Measurements from ENCODE around the gene DRAM1. TPM values are rescaled to one million over a fixed set of nuclear protein-coding genes. Genes with fewer than 3 reads are reported as not detected.

The DRAM1 gene
- total RNA-seq, 1 donor from 2014 or later, result 5.6 TPM

DNA sequence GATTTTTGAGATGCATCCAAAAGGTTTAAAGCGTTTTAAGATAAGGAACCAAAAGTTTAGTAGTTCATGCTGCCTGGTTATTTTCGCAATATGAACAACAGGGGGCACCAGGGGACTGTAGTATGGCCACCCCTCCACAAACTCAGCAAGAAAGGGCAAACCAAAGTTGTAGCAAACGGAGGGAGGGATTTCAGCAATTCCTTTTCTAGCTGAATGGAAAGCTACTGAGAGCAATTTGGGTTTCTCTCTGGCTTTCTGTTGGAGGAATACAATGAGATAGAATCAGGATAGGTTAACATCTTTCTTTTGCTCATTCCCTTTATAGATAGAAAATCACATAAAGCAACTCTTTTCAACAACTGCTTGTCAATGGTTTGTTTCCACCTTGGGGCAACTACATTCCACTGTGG, 62.5 kb downstream of the DRAM1 start:
- DNase-seq (ENCODE audit: low read depth), result peak; percentile 83

GRCh38 chr12:101940400-101940950, 63.1 kb downstream of the DRAM1 start:
- no peak for DNase-seq (ENCODE audit: low read depth)

- DNase-seq (ENCODE audit: low read depth), result no peak
These were observed 64.2 kb downstream of the DRAM1 start for GRCh38 chr12:101941306-101942249.

DNA sequence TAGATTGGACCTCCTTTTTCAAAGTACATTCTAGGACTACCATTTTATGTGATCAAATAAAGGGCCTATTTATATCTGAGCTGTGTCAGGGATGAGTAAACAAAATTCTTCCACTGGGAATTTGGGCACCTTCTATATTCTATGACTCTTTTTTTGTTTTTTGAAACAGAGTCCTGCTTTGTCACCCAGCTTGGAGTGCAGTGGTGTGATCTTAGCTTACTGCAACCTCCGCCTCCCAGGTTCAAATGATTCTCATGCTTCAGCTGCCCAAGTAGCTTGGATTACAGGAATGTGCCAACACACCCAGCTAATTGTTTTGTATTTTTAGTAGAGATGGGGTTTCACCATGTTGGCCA, 64.8 kb downstream of the DRAM1 start:
- DNase-seq (ENCODE audit: low read depth), result peak; percentile 54

DNA sequence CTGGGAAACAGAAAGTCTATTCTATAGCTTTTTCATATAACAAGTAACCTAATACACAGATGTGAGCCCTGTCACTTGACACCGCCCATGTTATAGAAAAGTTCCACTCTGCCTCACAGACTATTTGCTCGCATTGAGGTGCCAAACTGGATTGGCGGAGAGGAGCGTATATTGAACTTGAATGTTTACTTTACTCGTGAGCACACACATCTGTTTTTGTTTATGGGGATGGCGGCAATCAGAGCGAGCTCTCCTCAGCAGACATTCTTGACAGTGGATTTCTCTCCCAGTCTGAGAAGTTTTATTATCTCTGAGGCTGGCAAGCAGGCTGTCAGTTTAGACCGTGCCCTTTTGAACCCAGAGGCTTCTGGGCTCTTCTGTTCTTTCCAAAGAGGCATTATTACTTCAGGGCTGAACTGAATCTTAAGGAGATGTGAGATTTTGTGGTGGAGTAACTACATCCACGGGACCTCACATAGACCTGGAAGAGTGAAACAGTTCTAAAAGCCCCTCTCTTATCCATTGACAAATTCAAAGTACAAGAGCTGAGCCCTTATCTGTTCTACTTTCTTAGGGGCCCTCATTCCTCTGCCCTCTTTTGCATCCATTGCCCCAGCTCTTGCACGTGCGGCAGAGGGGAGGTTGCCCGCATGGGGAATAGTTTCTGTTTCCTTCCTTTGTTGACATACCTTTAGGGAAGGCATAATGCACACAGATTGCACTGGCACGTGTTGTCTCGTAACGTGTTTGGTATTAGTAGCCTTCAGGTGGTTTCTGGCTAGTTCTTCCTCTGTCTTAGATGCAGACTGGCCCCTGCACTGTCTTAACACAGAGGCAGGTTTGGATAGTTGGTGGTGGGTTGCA, 68.2 kb downstream of the DRAM1 start:
- no peak for DNase-seq (ENCODE audit: low read depth)

DNA sequence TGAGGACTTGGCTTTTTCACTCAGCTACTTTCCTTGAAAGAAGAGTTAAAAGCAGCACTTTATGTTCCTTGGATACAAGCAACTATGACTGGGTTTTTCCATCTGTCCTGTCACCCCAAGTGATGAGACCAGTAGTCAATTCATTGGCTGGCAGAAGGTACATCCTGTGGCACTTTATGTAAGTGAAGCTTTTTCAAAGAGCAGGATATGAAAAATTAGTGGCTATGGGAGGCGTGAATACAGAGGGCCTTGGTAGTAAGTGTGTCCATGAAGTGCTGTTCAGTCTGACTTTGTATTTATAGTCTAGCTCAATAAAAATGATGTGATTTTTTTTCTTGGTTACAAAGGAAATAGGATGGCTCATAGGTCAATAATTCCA, 68.8 kb downstream of the DRAM1 start:
- DNase-seq (ENCODE audit: low read depth), result no peak

DNA sequence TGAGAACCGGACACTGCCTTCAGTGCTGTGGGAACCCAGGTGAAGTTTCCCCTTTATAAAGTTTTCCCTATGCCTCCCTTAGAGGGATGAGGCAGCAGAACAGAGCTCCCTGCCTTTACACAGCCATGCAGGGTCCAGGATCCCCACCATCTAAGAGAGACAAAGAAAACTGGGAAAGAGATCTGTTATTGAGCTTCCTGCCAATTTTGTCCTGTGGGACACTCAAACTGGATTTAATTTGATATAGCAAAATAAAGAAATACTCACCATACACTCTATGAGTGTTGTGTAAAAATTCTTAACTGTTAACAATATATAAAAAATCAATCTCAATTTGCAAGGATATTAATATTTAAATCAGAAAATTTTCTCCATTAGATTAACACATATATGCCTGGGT, 69.9 kb downstream of the DRAM1 start:
- no peak for DNase-seq (ENCODE audit: low read depth)

- DNase-seq (ENCODE audit: low read depth), result no peak
These were observed 71.0 kb downstream of the DRAM1 start for GRCh38 chr12:101948365-101948764.

GRCh38 chr12:101951002-101951670, 73.8 kb downstream of the DRAM1 start:
- DNase-seq (ENCODE audit: low read depth), result no peak

- DNase-seq (ENCODE audit: low read depth), result no peak
These were observed 76.7 kb downstream of the DRAM1 start for GRCh38 chr12:101954113-101954512.

- no peak for DNase-seq (ENCODE audit: low read depth)
These were observed 77.3 kb downstream of the DRAM1 start for GRCh38 chr12:101954676-101955075.

- DNase-seq (ENCODE audit: low read depth), result no peak
These were observed 80.0 kb downstream of the DRAM1 start for GRCh38 chr12:101957252-101957959.

- no peak for DNase-seq (ENCODE audit: low read depth)
These were observed 82.2 kb downstream of the DRAM1 start for GRCh38 chr12:101959607-101960006.

GRCh38 chr12:101962486-101962885, 85.1 kb downstream of the DRAM1 start:
- peak; percentile 71 for DNase-seq (ENCODE audit: low read depth)

- DNase-seq (ENCODE audit: low read depth), result peak; percentile 73
These were observed 86.3 kb downstream of the DRAM1 start for GRCh38 chr12:101963697-101964096.

DNA sequence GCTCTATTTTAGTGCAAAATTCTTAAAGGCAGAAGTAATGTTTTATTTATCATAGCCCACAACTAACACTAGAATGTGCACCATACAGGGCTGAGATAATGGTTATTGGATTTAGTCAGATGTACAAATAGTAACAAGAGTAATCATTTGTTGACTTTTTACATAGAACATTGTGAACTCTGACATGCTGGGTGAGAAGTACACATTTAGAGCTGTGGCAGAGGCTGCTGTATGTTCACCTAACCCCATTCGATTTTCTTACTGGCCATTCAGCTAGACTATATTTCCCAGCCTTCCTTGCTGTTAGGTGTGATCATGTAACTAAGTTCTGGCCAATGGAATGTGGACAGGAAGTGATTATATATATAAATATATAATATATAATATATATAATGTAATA, 89.1 kb downstream of the DRAM1 start:
- no peak for DNase-seq (ENCODE audit: low read depth)

- DNase-seq (ENCODE audit: low read depth), result no peak
These were observed 90.1 kb downstream of the DRAM1 start for GRCh38 chr12:101967506-101967905.

GRCh38 chr12:101968770-101969169, 91.4 kb downstream of the DRAM1 start:
- no peak for DNase-seq (ENCODE audit: low read depth)
